T-helper 2 cell treated with Interferon-gamma antibody and Interleukin-4, amounts not matched to agents 5 μg/mL and 100 μg/mL, for 36 hours (primary cell): ENCODE results near the gene PHACTR1.
A peak's percentile ranks its signal among the peaks of the same experiment; 100 is the strongest.

ENCODE experiments used
- DNase-seq: peaks from one replicate; pipeline ENCODE4 v3.0.0; 2021; ENCODE audit warnings: low spot score
- H3K27ac Mint-ChIP-seq: one replicate; pipeline ENCODE4 v1.8.0; 2021; ENCODE audit warnings: mild to moderate bottlenecking, mixed read lengths
- H3K27me3 Mint-ChIP-seq: one replicate; pipeline ENCODE4 v1.8.0; 2021; ENCODE audit warnings: low read depth, mixed read lengths
- H3K36me3 Mint-ChIP-seq: one replicate; pipeline ENCODE4 v1.8.0; 2021; ENCODE audit warnings: low read depth, mixed read lengths
- H3K4me1 Mint-ChIP-seq: one replicate; pipeline ENCODE4 v1.8.0; 2021; ENCODE audit warnings: low read depth, mixed read lengths
- H3K4me3 Mint-ChIP-seq: one replicate; pipeline ENCODE4 v1.8.0; 2022; ENCODE audit warnings: mild to moderate bottlenecking, moderate library complexity, mixed read lengths
- H3K9me3 Mint-ChIP-seq: one replicate; pipeline ENCODE4 v1.8.0; 2021; ENCODE audit warnings: mixed read lengths

Gene PHACTR1

GRCh38 chr6:13332349-13332706 is 615.8 kb downstream of the PHACTR1 start:
- no peaks in the 10 kb centered on the region for H3K27me3 Mint-ChIP-seq
- no peaks in the 10 kb centered on the region for H3K9me3 Mint-ChIP-seq
- peaks cover 26% of the 10 kb centered on the region for H3K4me1 Mint-ChIP-seq
- DNase-seq = no peak
- no peak overlapping the region for H3K4me3 Mint-ChIP-seq
- H3K36me3 Mint-ChIP-seq = no peaks in the 10 kb centered on the region
- H3K27ac Mint-ChIP-seq = no peak overlapping the region

GRCh38 chr6:13334953-13335352 is 618.4 kb downstream of the PHACTR1 start:
- Mint-ChIP-seq H3K27me3 (no peaks in the 10 kb centered on the region), H3K4me3 (no peak overlapping the region), H3K4me1 (peaks cover 23% of the 10 kb centered on the region), H3K9me3 (no peaks in the 10 kb centered on the region), H3K36me3 (no peaks in the 10 kb centered on the region), H3K27ac (no peak overlapping the region)
- no peak for DNase-seq

GRCh38 chr6:13336553-13336952 is 620.0 kb downstream of the PHACTR1 start:
- Mint-ChIP-seq H3K27ac (no peak overlapping the region), H3K9me3 (no peaks in the 10 kb centered on the region), H3K4me3 (no peak overlapping the region), H3K27me3 (no peaks in the 10 kb centered on the region), H3K4me1 (peaks cover 29% of the 10 kb centered on the region), H3K36me3 (no peaks in the 10 kb centered on the region)
- DNase-seq = peak; percentile 55

GRCh38 chr6:13338038-13338437 is 621.5 kb downstream of the PHACTR1 start:
- Mint-ChIP-seq H3K36me3 (no peaks in the 10 kb centered on the region), H3K27me3 (no peaks in the 10 kb centered on the region), H3K9me3 (no peaks in the 10 kb centered on the region), H3K4me3 (no peak overlapping the region), H3K27ac (no peak overlapping the region), H3K4me1 (peaks cover 24% of the 10 kb centered on the region)
- no peak for DNase-seq
